HepG2 (cell line): ENCODE measurements around the gene HES7. TPM values are rescaled to one million over a fixed set of nuclear protein-coding genes. Genes with fewer than 3 reads are reported as not detected.
A peak's percentile ranks its signal among the peaks of the same experiment; 100 is the strongest.

Experiments
- ARID2 ChIP-seq: sonication (generic); formaldehyde crosslinking; IDR thresholded peaks from 2 replicates; pipeline ENCODE4 v1.8.1; 2022; ENCODE audit warnings: mild to moderate bottlenecking, missing genetic modification reagents, borderline replicate concordance
- BORCS8-MEF2B ChIP-seq: sonication (generic); formaldehyde crosslinking; IDR thresholded peaks from 2 replicates; pipeline ENCODE4 v1.8.0; 2022; ENCODE audit warnings: mild to moderate bottlenecking, missing genetic modification reagents
- FOXK2 ChIP-seq: fragments of 450-650 bp; IDR thresholded peaks from 2 replicates; pipeline ENCODE4 v1.6.1; 2016
- HDAC6 ChIP-seq: fragments of 200-600 bp; sonication (generic); IDR thresholded peaks from 2 replicates; pipeline ENCODE4 v1.7.0; 2017; ENCODE audit warnings: mild to moderate bottlenecking, antibody characterized with exemption, low read length, low read depth
- NCOA2 ChIP-seq: sonication (generic); formaldehyde crosslinking; IDR thresholded peaks from 2 replicates; pipeline ENCODE4 v1.8.0; 2022; ENCODE audit warnings: inconsistent platforms
- NFE2 ChIP-seq: sonication (generic); formaldehyde crosslinking; IDR thresholded peaks from 2 replicates; pipeline ENCODE4 v1.4.0; 2020; ENCODE audit warnings: missing genetic modification reagents
- PAX8 ChIP-seq: sonication (generic); formaldehyde crosslinking; IDR thresholded peaks from 2 replicates; pipeline ENCODE4 v1.8.0; 2022; ENCODE audit warnings: mild to moderate bottlenecking, missing genetic modification reagents, borderline replicate concordance
- SETDB1 ChIP-seq: sonication (generic); formaldehyde crosslinking; IDR thresholded peaks from 2 replicates; pipeline ENCODE4 v1.5.1; 2020; ENCODE audit warnings: missing genetic modification reagents, mild to moderate bottlenecking, borderline replicate concordance
- SIN3A ChIP-seq: IDR thresholded peaks from 2 replicates; pipeline ENCODE4 v1.6.1; 2011; ENCODE audit warnings: low read depth, mild to moderate bottlenecking, control low read depth, low read length, borderline replicate concordance
- SRSF9 ChIP-seq: fragments of 200-400 bp; formaldehyde crosslinking; IDR thresholded peaks from 2 replicates; pipeline ENCODE4 v1.6.1; 2018; ENCODE audit warnings: borderline replicate concordance, mild to moderate bottlenecking, low read depth, low read length; ENCODE audit not compliant: insufficient read depth, poor library complexity, severe bottlenecking
- ZNF275 ChIP-seq: sonication (generic); formaldehyde crosslinking; IDR thresholded peaks from 2 replicates; pipeline ENCODE4 v1.8.0; 2022; ENCODE audit warnings: missing genetic modification reagents, mild to moderate bottlenecking, inconsistent platforms, borderline replicate concordance
- ZNF441 ChIP-seq: sonication (generic); formaldehyde crosslinking; IDR thresholded peaks from 2 replicates; pipeline ENCODE4 v1.7.0; 2021; ENCODE audit warnings: missing genetic modification reagents, borderline replicate concordance
- ZNF615 ChIP-seq: sonication (generic); formaldehyde crosslinking; IDR thresholded peaks from 2 replicates; pipeline ENCODE4 v1.5.0; 2020; ENCODE audit warnings: mild to moderate bottlenecking, missing genetic modification reagents, borderline replicate concordance
- ZNF770 ChIP-seq: sonication (generic); formaldehyde crosslinking; IDR thresholded peaks from 2 replicates; pipeline ENCODE4 v1.5.0; 2020; ENCODE audit warnings: mild to moderate bottlenecking, missing genetic modification reagents
- ZNF772 ChIP-seq: sonication (generic); formaldehyde crosslinking; IDR thresholded peaks from 2 replicates; pipeline ENCODE4 v1.5.0; 2020; ENCODE audit warnings: mild to moderate bottlenecking, missing genetic modification reagents
- polyA plus RNA-seq, 8 experiments: library from polyadenylated mRNA; depleted of rRNA in 3 of 8; stranded (reverse) in 7 of 8; unstranded in 1 of 8; fragments of >200 nt; fragmentation: Illumina TruSeq in 4 of 8; extraction: Trizol in 4 of 8; gene quantifications; 2 replicates each; pipeline versions ENCODE4 v1.2.1 to v1.2.3, GENCODE V29; 2011 to 2016; ENCODE audit warnings: low read depth in 4 of 8, missing spikeins in 1 of 8, mixed read lengths in 1 of 8; ENCODE audit not compliant: insufficient read depth in 1 of 8
- total RNA-seq, 5 experiments: library from RNA; depleted of rRNA; stranded (reverse); fragments of >200 nt; fragmentation: Illumina TruSeq; extraction: Trizol; gene quantifications; 2 replicates each; pipeline ENCODE4 v1.2.3, GENCODE V29; 2016; ENCODE audit warnings: low read depth in 1 of 5
- TF ChIP-seq, protein P1 (sequence below): sonication (generic); formaldehyde crosslinking; IDR thresholded peaks from 2 replicates; pipeline ENCODE4 v1.4.0; 2020; ENCODE audit warnings: low read depth, mild to moderate bottlenecking, missing genetic modification reagents
- TF ChIP-seq, protein P2 (sequence below), 2 experiments: sonication (generic) in 1 of 2; formaldehyde crosslinking in 1 of 2; IDR thresholded peaks; 2 replicates each; pipeline versions ENCODE4 v1.4.0 to v1.6.1; 2016 to 2020; ENCODE audit warnings: borderline replicate concordance in 1 of 2, low read depth in 1 of 2, mild to moderate bottlenecking in 1 of 2, missing genetic modification reagents in 1 of 2
- TF ChIP-seq, protein P3 (sequence below): sonication (generic); formaldehyde crosslinking; IDR thresholded peaks from 2 replicates; pipeline ENCODE4 v1.5.0; 2020; ENCODE audit warnings: mild to moderate bottlenecking, low read depth, missing genetic modification reagents, borderline replicate concordance

The HES7 gene
- total and polyA plus RNA-seq, 2 of the 13 experiments (the other 11 are each of a cell fraction or from before 2014, with no cell fraction given) = not detected

DNA sequence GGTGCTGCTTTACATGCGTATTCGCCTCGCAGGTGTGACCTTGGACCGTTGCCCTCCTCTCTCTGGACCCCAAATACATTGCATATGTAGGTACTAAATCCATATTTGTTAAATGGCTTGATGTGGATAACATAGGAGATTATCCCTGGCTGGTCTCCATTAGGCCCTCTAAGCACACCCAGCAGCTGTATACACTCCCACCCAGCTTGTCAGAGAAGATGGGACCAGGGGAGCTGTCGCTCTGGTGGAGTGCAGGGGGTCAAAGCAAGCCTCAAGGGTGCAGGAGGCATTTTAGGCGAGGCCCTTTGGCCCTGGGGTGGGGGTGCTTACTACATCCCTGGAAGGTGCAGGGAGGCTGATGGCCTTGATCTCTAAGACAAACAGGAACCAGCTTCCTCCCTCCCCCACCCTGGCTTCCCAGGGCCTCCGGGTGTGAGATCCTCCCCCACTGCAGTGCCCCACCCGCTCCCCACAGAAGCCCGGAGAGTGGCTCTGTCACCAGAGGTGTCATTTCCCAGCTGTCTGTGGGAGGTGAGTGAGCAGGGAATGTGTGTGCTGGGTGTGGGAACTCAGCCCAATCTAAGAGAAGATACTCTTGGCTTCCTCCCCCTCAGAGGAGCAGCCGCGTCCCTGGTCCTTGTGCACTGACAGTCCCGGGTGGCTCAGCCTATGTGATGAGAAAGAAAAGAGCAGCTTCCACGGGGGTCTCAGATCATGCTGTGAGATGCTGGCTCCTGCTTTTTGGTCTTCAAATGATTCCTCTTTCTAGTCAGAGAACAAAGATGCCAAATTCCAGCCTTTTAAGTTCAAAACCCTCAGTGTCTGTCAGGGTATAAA, 40.3 kb upstream of the HES7 start (continued):
- TF ChIP-seq NCOA2 (CRISPR knock-in tag) (peak; percentile 43; the same call in 1 of the 2 replicates), ZNF770 (CRISPR knock-in tag) (0 out of 2 replicates have a peak, but pooled peaks have one; percentile 56), SRSF9 (no peak), NFE2 (CRISPR knock-in tag) (no peak), ZNF275 (no peak), SETDB1 (CRISPR knock-in tag) (no peak), ZNF615 (CRISPR knock-in tag) (no peak), SIN3A (peak; percentile 61; the same call in 1 of the 2 replicates), FOXK2 (no peak), ZNF772 (CRISPR knock-in tag) (no peak; the same call in 1 of the 2 replicates), HDAC6 (no peak), PAX8 (CRISPR knock-in tag) (no peak), BORCS8-MEF2B (CRISPR knock-in tag) (no peak), ZNF441 (CRISPR knock-in tag) (no peak), ARID2 (no peak)
- TF ChIP-seq, protein P1, sequence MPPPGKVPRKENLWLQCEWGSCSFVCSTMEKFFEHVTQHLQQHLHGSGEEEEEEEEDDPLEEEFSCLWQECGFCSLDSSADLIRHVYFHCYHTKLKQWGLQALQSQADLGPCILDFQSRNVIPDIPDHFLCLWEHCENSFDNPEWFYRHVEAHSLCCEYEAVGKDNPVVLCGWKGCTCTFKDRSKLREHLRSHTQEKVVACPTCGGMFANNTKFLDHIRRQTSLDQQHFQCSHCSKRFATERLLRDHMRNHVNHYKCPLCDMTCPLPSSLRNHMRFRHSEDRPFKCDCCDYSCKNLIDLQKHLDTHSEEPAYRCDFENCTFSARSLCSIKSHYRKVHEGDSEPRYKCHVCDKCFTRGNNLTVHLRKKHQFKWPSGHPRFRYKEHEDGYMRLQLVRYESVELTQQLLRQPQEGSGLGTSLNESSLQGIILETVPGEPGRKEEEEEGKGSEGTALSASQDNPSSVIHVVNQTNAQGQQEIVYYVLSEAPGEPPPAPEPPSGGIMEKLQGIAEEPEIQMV (CRISPR knock-in tag) = no peak
- TF ChIP-seq, protein P2, sequence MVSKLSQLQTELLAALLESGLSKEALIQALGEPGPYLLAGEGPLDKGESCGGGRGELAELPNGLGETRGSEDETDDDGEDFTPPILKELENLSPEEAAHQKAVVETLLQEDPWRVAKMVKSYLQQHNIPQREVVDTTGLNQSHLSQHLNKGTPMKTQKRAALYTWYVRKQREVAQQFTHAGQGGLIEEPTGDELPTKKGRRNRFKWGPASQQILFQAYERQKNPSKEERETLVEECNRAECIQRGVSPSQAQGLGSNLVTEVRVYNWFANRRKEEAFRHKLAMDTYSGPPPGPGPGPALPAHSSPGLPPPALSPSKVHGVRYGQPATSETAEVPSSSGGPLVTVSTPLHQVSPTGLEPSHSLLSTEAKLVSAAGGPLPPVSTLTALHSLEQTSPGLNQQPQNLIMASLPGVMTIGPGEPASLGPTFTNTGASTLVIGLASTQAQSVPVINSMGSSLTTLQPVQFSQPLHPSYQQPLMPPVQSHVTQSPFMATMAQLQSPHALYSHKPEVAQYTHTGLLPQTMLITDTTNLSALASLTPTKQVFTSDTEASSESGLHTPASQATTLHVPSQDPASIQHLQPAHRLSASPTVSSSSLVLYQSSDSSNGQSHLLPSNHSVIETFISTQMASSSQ (IDR thresholded peaks at IDR 0.05; ENCODE audit: low read depth) = no peak
- TF ChIP-seq, protein P2 (CRISPR knock-in tag; IDR thresholded peaks at IDR 0.05; ENCODE audit: borderline replicate concordance) = no peak
- TF ChIP-seq, protein P3, sequence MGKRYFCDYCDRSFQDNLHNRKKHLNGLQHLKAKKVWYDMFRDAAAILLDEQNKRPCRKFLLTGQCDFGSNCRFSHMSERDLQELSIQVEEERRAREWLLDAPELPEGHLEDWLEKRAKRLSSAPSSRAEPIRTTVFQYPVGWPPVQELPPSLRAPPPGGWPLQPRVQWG (CRISPR knock-in tag) = no peak
